Epithelial cell of esophagus (primary cell): ENCODE measurements around the gene CNOT2.
"Not testable (repeated sequence)": the region's sequence is repeated elsewhere in the genome, so short reads cannot be mapped to it uniquely, and the experiment has no call there.

Experiments used
- DNase-seq: peaks from one replicate; pipeline ENCODE4 v3.0.0; 2010; ENCODE audit warnings: low read depth
- H3K4me3 ChIP-seq: 2 replicates; pipeline ENCODE4 v1.5.1; 2011; ENCODE audit warnings: mild to moderate bottlenecking, low read length, control low read depth
- CTCF ChIP-seq: IDR thresholded peaks from 2 replicates; pipeline ENCODE4 v1.5.1; 2011; ENCODE audit warnings: low read depth, mild to moderate bottlenecking, low read length, control low read depth, inconsistent platforms; ENCODE audit not compliant: insufficient read depth; ENCODE audit errors: missing control alignments

Gene CNOT2

GRCh38 chr12:70386771-70387170 is 143.5 kb downstream of the CNOT2 start:
- TF ChIP-seq CTCF = no peak
- no peak overlapping the region for H3K4me3 ChIP-seq
- DNase-seq = no peak

GRCh38 chr12:70389678-70390077 is 146.4 kb downstream of the CNOT2 start:
- DNase-seq = no peak
- TF ChIP-seq CTCF = no peak
- no peak overlapping the region for H3K4me3 ChIP-seq

GRCh38 chr12:70392631-70393030 is 149.4 kb downstream of the CNOT2 start:
- not testable (repeated sequence) for H3K4me3 ChIP-seq, DNase-seq

- TF ChIP-seq CTCF = no peak
- DNase-seq = peak; percentile 60
- H3K4me3 ChIP-seq = no peak overlapping the region
Measured at GRCh38 chr12:70393787-70394499, 150.7 kb downstream of the CNOT2 start.

- no peak for TF ChIP-seq CTCF
- DNase-seq = no peak
- H3K4me3 ChIP-seq = no peak overlapping the region
Measured at GRCh38 chr12:70398002-70398401, 154.8 kb downstream of the CNOT2 start.

GRCh38 chr12:70398862-70399261 is 155.6 kb downstream of the CNOT2 start:
- DNase-seq = no peak
- no peak for TF ChIP-seq CTCF
- H3K4me3 ChIP-seq = no peak overlapping the region

- no peak for DNase-seq
- TF ChIP-seq CTCF = no peak
- no peak overlapping the region for H3K4me3 ChIP-seq
Measured at GRCh38 chr12:70399311-70399710, 156.1 kb downstream of the CNOT2 start.
